ENCODE results near the gene GDPD3. TPM values are rescaled to one million over a fixed set of nuclear protein-coding genes. Genes with fewer than 3 reads are reported as not detected.

Gene GDPD3
- total RNA-seq, 1 experiment from 2014 or later: 3.8 TPM

DNA sequence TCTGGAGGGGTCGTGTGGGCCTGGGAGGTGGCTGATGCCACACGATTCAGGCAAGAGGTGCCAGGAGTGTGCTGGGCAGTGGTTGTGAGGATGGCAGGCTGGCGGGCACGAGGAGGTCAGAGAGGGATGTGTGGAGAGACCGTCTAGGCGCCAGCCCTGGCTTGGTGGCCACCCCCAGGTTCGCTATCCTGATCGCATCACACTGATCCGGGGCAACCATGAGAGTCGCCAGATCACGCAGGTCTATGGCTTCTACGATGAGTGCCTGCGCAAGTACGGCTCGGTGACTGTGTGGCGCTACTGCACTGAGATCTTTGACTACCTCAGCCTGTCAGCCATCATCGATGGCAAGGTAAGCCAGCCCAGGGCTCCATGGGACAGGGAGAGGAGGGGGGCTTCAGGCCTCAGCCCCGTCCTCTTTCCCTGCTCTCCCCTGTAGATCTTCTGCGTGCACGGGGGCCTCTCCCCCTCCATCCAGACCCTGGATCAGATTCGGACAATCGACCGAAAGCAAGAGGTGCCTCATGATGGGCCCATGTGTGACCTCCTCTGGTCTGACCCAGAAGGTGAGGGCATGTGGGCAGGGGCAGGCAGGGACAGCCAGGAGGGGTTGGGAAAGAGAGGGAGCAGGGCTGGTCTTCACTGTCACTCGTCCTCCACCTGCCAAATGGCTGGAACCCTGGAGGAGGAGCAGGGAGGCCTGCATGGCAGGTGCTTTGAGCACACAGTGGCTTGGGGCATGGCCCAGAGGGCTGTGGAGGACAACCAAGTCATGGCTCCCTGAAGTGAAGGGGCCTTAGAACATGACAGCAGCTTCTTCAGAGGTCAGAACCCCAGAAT, 29.9 kb downstream of the GDPD3 start:
- H4K5ac ChIP-seq (ENCODE audit: insufficient read length, low read depth, low read length): no peak overlapping the region
- Mint-ChIP-seq H3K4me1 (no peaks in the 10 kb centered on the region), H3K27ac (peak overlapping the region in 2 of 3 experiments; percentile 18 to 31; a peak in 2 of 7 replicates), H3K27me3 (ENCODE audit: low read depth) (0 out of 2 replicates have a peak, but pooled peaks cover 2% of the 10 kb centered on the region), H3K36me3 (ENCODE audit: insufficient read depth in 1 of 3, low read depth in 3 of 3) (peaks cover 41 to 70% (median 67%) of the 10 kb centered on the region in 3 experiments), H3K4me3 (no peak overlapping the region), H3K9me3 (no peaks in the 10 kb centered on the region)
- no peak for DNase-seq
- H3K79me1 ChIP-seq (ENCODE audit: insufficient read depth, low read depth, low read length, poor library complexity, severe bottlenecking): peaks cover 3% of the 10 kb centered on the region
- no peak overlapping the region for H3K27ac ChIP-seq (ENCODE audit: insufficient read length, low read depth, low read length)
- H2AFZ ChIP-seq (ENCODE audit: low read length): no peak overlapping the region
- H2BK12ac ChIP-seq (ENCODE audit: insufficient read length, low read depth, low read length): no peak overlapping the region
- no peaks in the 10 kb centered on the region for H3K23me2 ChIP-seq (ENCODE audit: insufficient read length, low read depth, low read length, poor library complexity, severe bottlenecking)
- H3K9me3 ChIP-seq (ENCODE audit: control insufficient read depth, low read depth, low read length): no peaks in the 10 kb centered on the region
- no peak overlapping the region for H2BK5ac ChIP-seq (ENCODE audit: insufficient read length, low read length)
- H2BK120ac ChIP-seq (ENCODE audit: low read depth, low read length, poor library complexity, severe bottlenecking): no peak overlapping the region
- no peak overlapping the region for H2AK5ac ChIP-seq (ENCODE audit: insufficient read length, low read length)
- H3K18ac ChIP-seq (ENCODE audit: insufficient read length, low read depth, low read length): no peak overlapping the region
- no peaks in the 10 kb centered on the region for H3K4me1 ChIP-seq (ENCODE audit: insufficient read depth, low read length)
- no peak overlapping the region for H3K4me2 ChIP-seq (ENCODE audit: insufficient read depth, insufficient read length, low read length)
- H3K56ac ChIP-seq (ENCODE audit: insufficient read length, low read depth, low read length): no peak overlapping the region
- H4K91ac ChIP-seq (ENCODE audit: insufficient read length, low read depth, low read length): no peak overlapping the region
- no peak overlapping the region for H3T11ph ChIP-seq (ENCODE audit: low read length)
- no CpG with 5 or more reads among the region's 24 CpGs for WGBS (ENCODE audit: extremely low coverage, insufficient read length, low lambda C conversion rate)
- H3K14ac ChIP-seq (ENCODE audit: insufficient read depth, low read length): no peak overlapping the region
- TF ChIP-seq, protein P1, sequence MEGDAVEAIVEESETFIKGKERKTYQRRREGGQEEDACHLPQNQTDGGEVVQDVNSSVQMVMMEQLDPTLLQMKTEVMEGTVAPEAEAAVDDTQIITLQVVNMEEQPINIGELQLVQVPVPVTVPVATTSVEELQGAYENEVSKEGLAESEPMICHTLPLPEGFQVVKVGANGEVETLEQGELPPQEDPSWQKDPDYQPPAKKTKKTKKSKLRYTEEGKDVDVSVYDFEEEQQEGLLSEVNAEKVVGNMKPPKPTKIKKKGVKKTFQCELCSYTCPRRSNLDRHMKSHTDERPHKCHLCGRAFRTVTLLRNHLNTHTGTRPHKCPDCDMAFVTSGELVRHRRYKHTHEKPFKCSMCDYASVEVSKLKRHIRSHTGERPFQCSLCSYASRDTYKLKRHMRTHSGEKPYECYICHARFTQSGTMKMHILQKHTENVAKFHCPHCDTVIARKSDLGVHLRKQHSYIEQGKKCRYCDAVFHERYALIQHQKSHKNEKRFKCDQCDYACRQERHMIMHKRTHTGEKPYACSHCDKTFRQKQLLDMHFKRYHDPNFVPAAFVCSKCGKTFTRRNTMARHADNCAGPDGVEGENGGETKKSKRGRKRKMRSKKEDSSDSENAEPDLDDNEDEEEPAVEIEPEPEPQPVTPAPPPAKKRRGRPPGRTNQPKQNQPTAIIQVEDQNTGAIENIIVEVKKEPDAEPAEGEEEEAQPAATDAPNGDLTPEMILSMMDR (conservative IDR thresholded peaks at IDR 0.05): no peak
- peaks cover 2% of the 10 kb centered on the region; the same call in 1 of the 2 replicates for H3K79me2 ChIP-seq (ENCODE audit: insufficient read depth, low read length)
- no peak overlapping the region for H3K9ac ChIP-seq (ENCODE audit: extremely low read depth, insufficient read length, low read length)
- no peak overlapping the region for H2BK20ac ChIP-seq (ENCODE audit: low read depth, low read length, poor library complexity, severe bottlenecking)
- H3K27me3 ChIP-seq (ENCODE audit: insufficient read depth, low read length): no peaks in the 10 kb centered on the region
- no peak overlapping the region for H4K8ac ChIP-seq (replicated peaks; ENCODE audit: insufficient read length, low read depth, low read length)
- no peaks in the 10 kb centered on the region for H4K20me1 ChIP-seq (ENCODE audit: control insufficient read depth, insufficient read depth, insufficient read length)
- no peak overlapping the region for H2BK15ac ChIP-seq (ENCODE audit: low read depth, low read length)
- H3K4ac ChIP-seq (ENCODE audit: low read depth, low read length): no peak overlapping the region
- H3K23ac ChIP-seq (ENCODE audit: insufficient read length, low read depth, low read length): no peak overlapping the region

All from H9 (cell line).